SK-N-SH (cell line): ENCODE results near the gene CTLA4.

Experiments
- MAX ChIP-seq: IDR thresholded peaks from 2 replicates; pipeline ENCODE4 v1.4.0; 2012; ENCODE audit warnings: low read depth
- TF ChIP-seq, protein P1 (sequence below): fragments of 200-600 bp; sonication (generic); IDR thresholded peaks from 2 replicates; pipeline ENCODE4 v1.6.1; 2017; ENCODE audit warnings: antibody characterized with exemption, mild to moderate bottlenecking, moderate library complexity

DNA sequence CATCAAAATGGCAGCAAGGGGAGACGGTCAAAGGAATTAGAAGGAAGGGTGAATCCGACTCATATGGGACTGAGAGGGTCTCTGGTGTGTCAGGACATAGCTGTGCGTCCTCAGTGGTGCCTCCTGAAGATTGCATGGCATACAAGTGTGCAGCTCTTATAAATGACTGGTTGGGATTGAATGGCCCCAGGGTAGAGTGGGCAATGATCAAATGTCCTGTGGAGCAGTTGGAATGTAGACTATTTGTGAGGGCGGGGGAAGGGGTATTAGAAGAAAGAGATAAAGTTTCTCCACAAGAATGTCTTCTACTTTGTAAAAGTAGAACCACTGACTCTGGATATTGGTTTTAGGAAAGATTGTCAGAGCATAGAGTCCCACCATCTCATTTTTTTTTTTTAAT is 24.6 kb downstream of the CTLA4 start:
- TF ChIP-seq, protein P1, sequence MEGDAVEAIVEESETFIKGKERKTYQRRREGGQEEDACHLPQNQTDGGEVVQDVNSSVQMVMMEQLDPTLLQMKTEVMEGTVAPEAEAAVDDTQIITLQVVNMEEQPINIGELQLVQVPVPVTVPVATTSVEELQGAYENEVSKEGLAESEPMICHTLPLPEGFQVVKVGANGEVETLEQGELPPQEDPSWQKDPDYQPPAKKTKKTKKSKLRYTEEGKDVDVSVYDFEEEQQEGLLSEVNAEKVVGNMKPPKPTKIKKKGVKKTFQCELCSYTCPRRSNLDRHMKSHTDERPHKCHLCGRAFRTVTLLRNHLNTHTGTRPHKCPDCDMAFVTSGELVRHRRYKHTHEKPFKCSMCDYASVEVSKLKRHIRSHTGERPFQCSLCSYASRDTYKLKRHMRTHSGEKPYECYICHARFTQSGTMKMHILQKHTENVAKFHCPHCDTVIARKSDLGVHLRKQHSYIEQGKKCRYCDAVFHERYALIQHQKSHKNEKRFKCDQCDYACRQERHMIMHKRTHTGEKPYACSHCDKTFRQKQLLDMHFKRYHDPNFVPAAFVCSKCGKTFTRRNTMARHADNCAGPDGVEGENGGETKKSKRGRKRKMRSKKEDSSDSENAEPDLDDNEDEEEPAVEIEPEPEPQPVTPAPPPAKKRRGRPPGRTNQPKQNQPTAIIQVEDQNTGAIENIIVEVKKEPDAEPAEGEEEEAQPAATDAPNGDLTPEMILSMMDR = no peak
- TF ChIP-seq MAX = no peak
